Right hindlimb (tissue), 1 donor: Measurements from ENCODE around the gene WNT11.

ENCODE experiments used
- DNase-seq: peaks from one replicate; pipeline ENCODE4 v3.0.0-alpha.2; 2018

The WNT11 gene

GRCh38 chr11:76169473-76169896 lies 36.8 kb downstream of the WNT11 start:
- no peak for DNase-seq

GRCh38 chr11:76167590-76167989 lies 38.7 kb downstream of the WNT11 start:
- peak; percentile 66 for DNase-seq

- no peak for DNase-seq
Observed at GRCh38 chr11:76166314-76166713, 40.0 kb downstream of the WNT11 start.

- no peak for DNase-seq
Observed at GRCh38 chr11:76164861-76165751, 41.2 kb downstream of the WNT11 start.

- no peak for DNase-seq
Observed at GRCh38 chr11:76164081-76164480, 42.2 kb downstream of the WNT11 start.

GRCh38 chr11:76163289-76163880 lies 42.9 kb downstream of the WNT11 start:
- DNase-seq, result no peak

- no peak for DNase-seq
Observed at GRCh38 chr11:76162336-76163288, 43.7 kb downstream of the WNT11 start.

- peak; percentile 76 for DNase-seq
Observed at GRCh38 chr11:76161261-76161961, 44.9 kb downstream of the WNT11 start.

GRCh38 chr11:76160856-76161255 lies 45.4 kb downstream of the WNT11 start:
- DNase-seq, result peak; percentile 26

GRCh38 chr11:76159983-76160661 lies 46.2 kb downstream of the WNT11 start:
- peak; percentile 17 for DNase-seq

GRCh38 chr11:76159303-76159937 lies 46.9 kb downstream of the WNT11 start:
- no peak for DNase-seq

- DNase-seq, result no peak
Observed at GRCh38 chr11:76158394-76159302, 47.7 kb downstream of the WNT11 start.

- no peak for DNase-seq
Observed at GRCh38 chr11:76157891-76158290, 48.4 kb downstream of the WNT11 start.

- peak; percentile 83 for DNase-seq
Observed at GRCh38 chr11:76156971-76157427, 49.3 kb downstream of the WNT11 start.

GRCh38 chr11:76155500-76156227 lies 50.6 kb downstream of the WNT11 start:
- no peak for DNase-seq

GRCh38 chr11:76153571-76153923 lies 52.8 kb downstream of the WNT11 start:
- DNase-seq, result no peak

GRCh38 chr11:76152741-76153570 lies 53.3 kb downstream of the WNT11 start:
- no peak for DNase-seq

GRCh38 chr11:76152086-76152681 lies 54.1 kb downstream of the WNT11 start:
- DNase-seq, result peak; percentile 84
